HG03159 (cell line): ENCODE results near the gene CIRBP.

ENCODE experiments used
- ATAC-seq: cut with Tn5 transposase; IDR thresholded peaks from one replicate; pipeline ENCODE4 v1.9.1; 2021; ENCODE audit warnings: mild to moderate bottlenecking, moderate library complexity; ENCODE audit not compliant: unreplicated experiment

Gene CIRBP

DNA sequence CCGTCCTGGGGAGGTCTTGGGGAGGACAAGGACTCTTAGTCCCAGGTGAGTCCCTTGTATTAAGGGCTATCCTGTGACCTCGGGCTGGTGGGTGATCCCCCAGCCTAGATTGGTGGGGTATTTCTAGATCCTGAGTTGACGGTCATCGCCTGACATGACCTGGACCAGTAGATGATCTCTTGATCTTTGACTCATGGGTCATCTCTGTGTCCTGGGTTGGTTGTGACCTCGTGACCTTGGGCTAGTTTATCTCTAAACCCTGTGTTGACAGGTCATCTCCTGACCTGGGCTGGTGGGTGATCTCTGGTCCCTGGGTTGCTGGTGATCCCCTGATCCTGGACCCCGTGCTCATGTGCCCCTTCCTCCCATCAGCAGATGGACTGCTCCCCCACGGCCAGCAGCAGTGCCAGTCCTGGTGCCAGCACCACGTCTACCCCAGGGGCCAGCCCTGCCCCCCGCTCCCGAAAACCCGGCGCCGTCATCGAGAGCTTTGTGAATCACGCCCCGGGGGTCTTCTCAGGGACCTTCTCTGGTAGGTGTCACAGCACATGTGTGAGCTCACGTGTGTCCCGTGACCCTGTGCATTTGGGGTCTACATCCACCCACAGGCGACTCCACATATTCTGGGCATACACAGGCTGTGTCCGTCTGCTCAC, 14.5 kb upstream of the CIRBP start:
- ATAC-seq: no peak

DNA sequence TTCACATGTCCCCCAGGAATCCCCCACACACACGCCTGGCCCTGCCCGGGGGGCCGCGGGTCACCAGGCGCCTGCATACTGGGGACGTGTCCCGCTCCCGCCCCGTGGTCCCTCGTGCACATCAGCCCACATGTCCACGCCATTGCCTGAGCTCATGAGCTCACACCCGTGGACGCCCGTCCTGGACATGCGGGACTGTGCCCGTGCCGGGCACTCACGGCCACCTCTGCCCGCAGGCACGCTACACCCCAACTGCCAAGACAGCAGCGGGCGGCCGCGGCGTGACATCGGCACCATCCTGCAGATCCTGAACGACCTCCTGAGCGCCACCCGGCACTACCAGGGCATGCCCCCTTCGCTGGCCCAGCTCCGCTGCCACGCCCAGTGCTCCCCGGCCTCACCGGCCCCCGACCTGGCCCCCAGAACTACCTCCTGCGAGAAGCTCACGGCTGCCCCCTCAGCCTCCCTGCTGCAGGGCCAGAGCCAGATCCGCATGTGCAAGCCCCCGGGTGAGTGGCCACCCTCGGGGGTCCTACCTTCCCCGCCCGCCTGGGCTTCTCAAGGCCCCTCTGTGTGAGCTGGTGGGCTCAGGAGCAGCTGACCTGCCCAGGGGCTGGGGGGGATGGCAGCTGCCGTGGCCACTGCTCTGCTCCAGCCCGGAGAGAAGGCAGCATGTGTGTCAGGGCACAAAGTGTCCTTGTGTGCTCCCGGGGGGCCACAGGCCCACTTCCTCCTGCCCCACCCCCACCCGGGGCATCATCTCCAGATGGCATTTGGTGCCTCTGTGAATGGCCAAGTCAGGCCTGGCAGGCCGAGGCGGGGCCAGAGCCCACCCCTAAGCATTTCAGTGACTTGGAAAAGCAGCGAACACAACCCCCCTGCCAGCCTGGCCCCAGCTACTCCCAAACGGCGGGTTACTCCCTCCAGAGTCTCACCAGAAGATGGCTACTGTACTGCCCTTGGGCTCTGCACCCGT, 13.7 kb upstream of the CIRBP start:
- no peak for ATAC-seq

DNA sequence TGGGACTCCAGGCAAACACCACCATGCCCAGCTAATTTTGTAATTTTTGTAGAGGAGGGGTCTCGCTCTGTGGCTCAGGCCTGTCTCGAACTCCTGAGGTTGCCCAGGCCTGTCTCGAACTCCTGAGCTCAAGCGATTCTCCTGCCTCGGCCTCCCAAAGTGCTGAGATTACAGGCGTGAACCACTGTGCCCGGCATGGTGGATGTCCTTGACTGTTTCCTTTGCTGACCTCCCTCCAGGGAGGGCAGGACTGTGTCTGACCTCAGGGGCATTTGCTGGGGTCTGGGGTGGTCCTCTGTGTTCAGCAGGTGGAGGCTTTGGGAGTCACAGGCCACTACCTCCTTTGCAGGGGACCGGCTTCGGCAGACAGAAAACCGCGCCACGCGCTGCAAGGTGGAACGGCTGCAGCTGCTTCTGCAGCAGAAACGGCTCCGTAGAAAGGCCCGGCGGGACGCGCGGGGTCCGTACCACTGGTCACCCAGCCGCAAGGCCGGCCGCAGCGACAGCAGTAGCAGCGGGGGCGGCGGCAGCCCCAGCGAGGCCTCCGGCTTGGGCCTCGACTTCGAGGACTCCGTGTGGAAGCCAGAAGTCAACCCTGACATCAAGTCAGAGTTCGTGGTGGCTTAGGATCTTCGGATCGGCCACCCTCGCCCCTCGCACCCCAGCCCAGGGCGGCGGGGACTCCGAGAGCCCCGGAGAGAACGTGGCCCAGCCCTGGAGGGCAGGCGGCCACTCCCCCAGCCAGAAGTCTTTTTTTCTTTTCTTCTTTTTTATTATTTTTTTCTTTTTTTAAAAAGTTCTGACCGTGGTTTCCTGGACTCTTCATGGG, 12.3 kb upstream of the CIRBP start:
- no peak for ATAC-seq

DNA sequence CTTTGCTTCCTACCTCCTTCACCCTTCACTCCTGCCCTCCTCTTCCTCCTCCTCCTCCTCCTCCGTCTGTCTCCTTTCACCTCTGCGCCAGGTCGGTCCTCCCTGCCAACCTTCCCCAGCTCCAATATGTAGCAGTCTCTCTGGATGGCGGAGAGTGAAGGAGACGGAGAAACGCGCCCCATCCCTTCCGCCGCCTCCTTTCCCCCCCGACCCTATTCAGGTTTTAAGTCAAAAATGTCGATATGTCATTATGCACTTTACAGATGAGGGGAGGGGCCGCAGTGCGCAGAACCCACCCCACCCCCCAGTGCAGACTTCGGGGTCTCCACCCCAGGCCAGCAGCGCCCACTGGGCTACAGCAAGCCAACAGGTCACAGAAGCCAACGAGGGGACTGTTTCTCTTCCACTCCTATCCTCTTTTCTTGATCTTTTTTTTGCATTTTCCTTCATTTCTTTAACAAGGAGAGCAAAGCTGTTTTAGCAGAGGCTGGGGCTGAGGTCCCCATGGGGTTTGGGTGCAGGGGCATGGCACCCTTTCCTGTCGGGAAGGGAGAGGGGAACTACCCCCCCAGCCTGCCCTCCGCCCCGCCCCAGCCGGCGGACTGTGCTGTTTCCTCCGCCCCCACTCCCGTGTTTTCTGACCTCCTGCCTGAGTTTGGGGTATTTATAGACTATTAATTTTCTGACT, 11.5 kb upstream of the CIRBP start:
- ATAC-seq: no peak

DNA sequence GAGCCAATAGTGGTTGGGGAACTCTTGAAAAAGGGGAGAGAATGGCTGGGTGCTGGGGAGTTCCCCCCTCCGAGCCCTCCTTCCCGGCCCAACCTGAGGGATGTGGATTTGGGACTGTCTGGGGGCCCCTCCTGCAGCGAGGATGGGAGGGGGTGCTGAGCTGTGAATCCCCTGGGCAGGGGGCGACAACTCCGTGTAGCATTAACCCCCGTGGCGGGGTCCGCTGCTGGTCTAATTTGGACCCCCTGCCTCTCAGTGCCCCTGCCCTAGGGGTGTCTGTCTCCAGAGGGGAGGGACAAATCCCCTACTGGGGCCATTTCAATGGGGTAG, 11.0 kb upstream of the CIRBP start:
- no peak for ATAC-seq

DNA sequence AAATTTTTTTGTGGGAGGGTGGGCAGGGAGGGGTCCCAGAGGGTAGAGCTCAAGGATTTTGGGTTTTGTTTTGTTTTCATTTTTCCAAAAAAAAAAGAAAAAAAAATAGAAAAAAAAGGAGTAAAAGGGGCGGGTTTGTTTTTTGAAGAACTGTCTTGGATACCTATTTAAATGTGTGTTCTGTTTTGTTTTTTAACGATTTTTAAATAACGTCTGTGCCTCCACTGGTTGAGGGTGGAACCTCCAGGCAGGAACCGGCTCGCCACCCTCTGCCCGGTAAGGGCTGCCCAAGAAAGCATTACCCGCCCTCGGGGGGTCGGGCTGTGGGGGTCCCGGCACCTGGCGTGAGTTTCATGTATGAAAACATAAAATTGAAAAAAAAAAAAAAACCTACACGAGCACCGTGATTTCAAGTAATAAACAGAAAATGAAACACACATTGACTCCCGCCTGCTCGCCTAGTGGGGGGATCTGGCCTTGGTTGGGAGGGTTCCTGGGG, 10.4 kb upstream of the CIRBP start:
- ATAC-seq: no peak

DNA sequence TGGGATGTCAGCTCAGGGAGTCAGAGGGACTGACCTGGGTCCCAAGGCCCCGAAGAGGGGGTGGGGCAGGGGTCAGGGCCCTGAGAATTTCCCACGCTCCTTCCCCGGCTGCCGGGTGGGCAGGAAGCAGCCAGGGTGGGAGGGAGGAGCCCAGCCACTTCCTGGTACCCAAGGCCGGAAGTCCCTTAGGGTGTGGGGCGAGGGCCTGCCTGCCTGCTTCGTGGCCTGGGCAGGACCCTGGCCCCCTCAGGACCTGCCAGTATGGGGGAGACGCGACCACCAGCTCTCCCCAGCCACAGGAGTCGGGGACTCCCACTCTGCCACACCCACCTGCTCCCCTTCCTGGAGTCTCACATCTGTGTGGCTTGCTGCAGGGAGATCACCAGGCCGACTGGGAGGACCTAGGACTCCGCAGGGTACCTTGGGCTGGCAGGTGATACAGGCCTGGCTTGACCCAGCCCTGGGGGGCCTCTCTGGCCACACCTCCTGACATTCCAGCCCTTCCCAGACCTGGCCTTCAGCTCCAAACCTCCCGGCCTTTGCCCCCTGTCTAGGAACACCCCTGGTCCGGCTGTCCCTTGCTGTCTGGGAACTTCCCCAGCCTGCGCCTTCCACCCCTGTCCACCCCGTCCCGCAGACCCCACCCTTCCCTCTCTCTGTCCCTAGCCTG, 9.8 kb upstream of the CIRBP start:
- ATAC-seq: peak; percentile 35

DNA sequence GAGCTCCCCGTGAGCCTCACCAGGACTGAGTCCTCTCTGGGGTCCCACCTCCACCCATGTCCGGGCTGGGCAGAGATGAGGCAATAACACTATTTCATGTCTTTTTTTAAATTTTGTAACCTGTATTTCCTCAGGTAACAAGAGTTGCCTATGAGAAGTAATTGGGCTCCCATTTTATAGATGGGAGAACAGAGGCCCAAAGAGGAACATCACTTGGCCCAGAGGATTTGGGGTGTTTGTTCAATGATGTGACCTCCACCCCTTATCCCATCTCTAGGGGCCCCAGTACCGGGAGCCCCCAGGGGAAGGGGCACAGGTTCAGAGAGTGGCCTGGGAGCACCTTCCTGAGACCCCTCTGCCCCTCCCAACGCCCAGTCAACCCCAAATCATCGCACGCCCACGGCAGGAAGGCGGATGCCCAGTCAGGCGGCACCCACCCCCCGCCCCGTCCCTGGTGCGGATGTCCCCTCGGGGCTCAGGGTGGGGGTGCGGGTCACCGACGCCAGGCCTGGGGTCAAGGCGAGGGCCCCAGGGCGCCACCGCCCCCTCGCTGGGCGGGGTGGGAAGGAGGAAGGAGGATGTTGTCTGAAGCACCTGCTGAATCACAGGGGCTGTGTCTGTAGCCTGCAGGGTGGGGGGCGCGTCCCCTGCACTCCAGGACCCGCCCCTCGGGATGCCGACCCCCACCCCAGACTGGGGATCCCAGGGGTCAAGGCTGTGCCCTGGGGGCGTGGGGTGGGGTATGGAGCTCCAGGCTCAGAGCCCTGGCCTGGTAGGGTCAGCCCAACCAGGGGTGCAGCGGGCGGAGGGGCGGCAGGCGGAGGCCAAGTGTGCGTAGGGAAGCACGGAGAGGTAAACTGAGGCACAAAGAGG, 9.0 kb upstream of the CIRBP start:
- ATAC-seq: peak; percentile 11

DNA sequence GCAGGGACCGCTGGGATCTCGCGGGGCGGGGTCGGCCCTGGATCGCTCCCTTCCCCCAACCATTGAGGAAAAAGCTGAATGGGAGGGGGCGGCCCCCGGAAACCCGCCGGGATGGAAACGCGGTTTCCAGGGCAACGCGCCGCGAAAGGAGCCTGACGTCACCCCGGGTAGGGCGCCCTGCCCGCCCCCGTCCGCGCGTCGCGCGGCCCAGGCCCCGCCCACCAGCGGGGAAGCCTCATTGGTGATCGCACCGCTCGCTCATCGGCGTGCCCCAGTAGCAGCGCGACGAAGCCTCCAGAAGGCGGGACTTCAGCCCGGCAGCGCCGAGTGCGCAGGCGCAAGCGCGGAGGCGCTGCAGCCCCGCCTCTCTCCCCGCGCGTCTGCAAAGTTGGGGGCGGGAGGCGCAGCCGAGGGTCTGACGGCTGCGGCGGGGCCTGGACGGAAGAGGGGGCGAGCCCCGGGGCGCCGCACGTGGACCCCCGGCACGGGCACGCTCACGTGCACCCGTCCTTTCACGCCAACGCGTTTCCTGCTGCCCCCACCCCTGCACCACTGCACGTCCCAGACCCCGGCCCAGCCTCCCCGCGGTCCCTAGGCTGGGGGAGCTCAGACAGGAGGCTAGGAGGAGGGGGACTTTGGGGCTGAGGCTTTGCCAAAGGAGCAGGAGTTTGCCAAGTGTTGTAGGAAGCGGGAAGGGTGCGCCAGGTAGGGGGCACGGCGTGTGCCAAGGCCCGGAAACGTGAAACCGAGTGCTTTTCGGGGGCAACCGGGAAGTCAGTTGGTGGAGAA, 8.2 kb upstream of the CIRBP start:
- peak; percentile 52 for ATAC-seq

DNA sequence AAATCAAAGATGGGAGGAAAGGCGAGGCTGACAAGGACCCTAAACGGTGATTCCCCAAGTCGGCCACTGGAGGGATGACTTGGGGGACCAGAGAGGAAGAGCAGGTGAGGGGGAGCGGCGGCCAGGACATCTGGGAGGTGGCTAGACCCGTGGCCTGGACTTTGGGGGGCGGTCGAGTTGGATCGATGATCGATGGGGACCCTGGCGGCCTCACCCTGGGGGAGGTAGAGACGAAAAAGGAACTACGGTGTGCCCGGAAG, 7.7 kb upstream of the CIRBP start:
- ATAC-seq: no peak

DNA sequence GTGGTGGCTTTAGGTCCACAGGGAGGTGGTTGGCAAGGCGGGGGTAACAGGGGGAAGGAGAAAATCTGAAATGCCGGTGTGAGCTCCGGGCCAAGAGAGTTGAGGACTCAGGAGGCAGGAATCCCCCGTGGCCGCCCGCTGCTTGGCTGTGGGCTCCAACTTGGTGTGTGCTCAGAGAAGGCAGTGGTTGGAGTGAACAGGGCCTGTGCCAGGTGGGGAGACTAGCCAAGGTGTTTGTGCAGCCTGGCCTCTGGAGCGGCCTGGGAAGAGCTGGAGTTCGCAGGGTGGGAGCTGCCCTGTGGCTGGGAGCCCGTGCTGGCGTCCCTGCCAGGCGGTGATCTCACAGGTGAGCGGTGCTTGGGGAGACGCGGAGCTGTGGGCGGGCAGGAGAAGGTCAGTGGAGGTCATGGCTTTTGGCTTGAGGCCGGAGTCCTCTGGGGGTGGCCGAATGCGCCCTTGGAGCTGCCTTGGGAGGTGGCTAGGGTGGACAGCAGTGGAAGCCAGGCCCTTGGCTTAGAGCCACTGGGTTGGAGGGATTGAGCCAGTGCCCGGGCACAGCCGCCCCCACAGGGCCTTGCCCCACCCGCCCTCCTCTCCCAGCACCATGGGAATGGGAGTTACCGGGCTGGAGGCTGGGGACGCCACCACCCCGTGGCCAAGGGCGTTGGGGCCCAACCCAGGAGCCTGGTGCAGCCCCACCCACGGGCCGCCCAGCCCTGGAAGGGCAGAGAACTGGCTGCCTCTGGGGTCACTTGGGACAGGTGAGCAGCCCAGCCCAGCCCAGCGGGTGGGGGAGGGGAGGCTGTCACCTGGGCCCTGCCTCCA, 7.1 kb upstream of the CIRBP start:
- ATAC-seq: no peak

DNA sequence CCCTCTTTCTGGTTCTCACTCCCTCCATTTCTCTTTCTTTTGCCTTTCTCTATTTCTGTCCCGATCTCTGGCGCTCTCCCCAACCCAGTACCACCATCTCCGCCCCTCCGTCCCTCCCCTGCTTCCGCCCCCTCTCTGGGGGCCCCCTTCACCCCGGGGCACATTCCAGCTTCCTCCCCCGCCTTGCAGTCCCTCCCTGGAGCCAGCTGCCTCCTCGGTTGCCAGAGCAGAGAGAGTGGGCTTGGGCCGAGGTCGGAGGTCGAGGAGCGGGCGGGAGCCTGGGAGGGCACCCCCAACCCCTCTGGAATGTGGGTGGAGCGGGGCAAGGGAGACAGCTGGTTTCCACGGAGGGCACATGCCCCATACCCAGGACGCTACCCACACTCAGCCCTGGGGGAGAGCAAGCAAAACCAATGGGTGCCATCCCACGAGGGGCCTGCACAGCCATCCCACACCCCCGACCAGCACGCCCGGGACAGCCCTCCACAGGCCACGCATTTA, 6.5 kb upstream of the CIRBP start:
- ATAC-seq: no peak

DNA sequence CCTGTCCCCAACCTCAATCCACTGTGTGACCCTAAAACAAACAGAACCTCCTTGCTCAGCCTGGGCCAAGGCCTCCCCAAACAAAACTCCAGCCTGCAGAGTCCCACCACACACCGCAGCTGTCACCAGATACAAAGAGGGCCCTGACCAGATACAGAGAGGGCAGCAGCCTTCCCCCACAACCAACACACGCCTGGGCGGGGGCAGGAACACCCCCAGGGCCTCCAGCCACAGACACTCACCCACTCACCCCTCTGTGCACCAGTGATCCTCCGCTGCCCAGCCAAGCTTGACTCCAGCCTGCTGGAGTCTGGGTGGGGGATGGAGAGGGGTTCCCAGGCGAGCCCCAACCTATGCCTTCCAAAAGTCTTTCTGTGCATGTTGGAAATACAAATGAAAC, 5.9 kb upstream of the CIRBP start:
- no peak for ATAC-seq

DNA sequence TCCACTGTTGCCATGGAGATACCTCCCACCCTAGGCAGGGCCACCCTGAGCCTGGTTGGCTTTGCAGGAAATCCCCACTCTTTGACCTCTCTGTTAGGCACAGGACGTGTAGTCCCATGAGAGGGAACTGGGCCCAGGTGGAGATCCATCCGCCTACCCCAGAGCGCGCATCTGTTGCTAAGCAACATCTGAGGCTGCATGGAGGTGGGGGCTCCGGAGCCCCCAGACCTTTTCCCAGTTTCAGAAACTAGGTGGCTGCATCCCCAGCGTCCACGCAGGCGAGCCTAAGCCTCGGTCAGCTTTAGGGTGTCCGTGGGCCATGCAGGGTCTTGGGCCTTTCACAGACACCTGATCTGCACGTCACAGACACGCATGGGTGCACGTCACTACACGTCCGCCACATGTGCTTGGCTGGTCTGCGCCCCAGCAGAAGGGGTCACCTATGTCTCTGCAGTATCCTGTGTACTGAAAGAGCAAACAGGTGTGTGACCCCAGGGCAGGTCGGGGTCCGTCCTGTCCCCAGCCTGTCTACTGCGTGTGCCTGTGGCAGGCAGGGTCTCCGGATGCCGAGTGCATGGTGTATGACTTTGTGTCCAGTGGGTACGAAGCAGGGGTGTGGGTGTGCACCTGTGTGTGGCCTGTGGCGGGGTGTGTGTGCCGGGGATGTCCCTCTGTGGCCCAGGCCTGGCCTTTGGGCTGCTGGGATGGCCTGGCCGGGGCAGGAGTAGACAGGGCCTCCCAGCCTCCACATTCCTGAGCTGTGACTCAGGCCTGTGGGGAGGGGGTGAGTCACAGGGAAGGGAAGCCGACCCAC, 4.1 kb upstream of the CIRBP start:
- ATAC-seq: no peak

DNA sequence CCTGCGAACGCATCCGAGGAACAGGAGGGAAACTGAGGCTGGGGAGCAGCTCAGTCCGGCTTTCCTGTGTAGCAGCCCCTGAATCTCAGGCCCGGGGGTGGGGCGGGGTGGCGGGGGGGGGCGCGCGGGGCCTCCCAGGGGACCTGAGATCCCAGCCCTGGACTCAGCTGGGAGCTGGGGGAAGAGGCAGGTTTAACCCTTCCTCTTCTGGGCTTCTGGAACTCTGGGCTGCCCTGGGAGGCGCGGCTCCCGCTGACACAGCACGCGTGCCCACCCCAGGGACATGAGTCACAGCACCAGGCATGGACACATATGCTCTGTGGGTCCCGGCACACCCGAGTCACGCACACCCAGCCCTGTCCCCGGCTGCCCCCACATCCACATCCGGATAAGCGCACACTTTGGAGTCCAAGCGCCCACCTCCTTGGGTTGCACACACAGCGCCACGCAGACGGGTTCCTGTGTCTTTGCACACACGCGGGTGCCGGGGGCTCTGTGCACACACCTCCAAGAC, 3.5 kb upstream of the CIRBP start:
- no peak for ATAC-seq

DNA sequence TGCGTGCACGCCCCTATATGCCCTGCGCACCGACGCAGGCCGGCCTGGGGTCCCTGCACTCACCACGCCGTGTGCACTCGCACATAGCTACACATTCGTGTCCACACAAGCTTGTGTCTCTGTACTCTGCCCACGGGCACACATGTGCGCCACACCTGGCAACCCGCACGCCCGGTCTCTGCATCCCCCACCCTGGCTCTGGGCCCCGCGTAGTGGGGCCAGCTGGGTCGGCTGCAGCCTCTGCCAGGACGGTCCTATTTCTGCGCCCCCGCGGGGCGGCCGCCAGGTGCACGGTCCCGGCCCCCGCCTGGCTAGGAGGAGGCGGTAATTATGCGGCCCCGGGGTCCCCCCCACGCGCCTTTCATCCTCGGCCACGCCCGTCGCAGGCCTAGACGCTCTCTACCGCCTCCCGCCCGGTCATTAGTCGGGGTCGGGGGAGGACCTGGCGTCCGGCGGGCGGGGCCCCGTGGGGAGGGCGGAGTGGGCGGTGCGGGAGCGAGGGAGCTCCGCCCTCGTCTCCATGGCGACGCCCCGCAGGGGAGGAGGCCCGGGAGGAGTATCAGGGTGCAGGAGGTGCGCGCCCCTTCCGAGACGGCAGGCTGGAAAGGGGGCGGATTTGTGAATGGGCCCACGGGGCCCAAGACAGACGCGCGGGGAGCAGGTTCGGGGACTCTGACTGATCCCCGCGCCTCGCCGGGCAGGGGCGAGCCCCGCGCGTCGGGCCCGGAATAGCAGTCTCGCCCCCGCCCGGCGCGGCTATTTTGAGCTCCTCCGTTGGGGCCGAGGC, 2.8 kb upstream of the CIRBP start:
- ATAC-seq: peak; percentile 32
